ENCODE results near the gene SLC25A42.

SLC25A42 gene

GRCh38 chr19:19054315-19054938, 9.4 kb upstream of the SLC25A42 start:
- Histone ChIP-seq H3K27me3 (no peaks in the 10 kb centered on the region), H3K4me3 (ENCODE audit: low read depth, low read length) (no peak overlapping the region), H3K9me3 (no peaks in the 10 kb centered on the region), H3K36me3 (peaks cover 86% of the 10 kb centered on the region), H3K4me1 (no peaks in the 10 kb centered on the region)
- no peak for TF ChIP-seq CTCF (IDR thresholded peaks at IDR 0.05; ENCODE audit: low read depth, low read length)
- DNase-seq = no peak

DNA sequence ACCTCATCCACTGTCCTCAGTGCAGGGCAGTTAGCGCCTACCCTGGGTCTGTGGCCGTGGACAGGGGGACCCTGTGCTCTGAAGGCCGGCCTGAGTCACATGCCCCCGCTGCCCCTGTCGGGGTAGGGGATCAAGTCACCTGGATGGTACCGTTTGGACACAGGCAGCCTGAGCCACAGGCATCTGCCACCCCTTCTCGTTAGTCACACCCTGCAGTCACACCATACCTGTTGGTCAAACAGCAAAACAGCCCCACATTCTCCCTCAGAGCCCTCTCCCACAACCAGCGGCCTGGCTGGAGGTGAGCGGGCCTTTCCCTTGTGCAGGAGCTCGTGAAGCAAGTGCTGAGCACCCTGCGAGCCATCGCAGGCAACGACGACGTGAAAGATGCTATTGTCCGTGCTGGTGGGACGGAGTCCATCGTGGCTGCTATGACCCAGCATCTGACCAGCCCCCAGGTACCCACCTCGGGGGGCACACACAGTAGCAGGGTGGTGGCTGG, 8.8 kb upstream of the SLC25A42 start:
- no peaks in the 10 kb centered on the region for H3K27me3 ChIP-seq
- no peaks in the 10 kb centered on the region for H3K4me1 ChIP-seq
- no peak for DNase-seq
- peaks cover 86% of the 10 kb centered on the region for H3K36me3 ChIP-seq
- no peak for TF ChIP-seq CTCF (IDR thresholded peaks at IDR 0.05; ENCODE audit: low read depth, low read length)
- no peaks in the 10 kb centered on the region for H3K9me3 ChIP-seq
- H3K4me3 ChIP-seq (ENCODE audit: low read depth, low read length) = no peak overlapping the region

DNA sequence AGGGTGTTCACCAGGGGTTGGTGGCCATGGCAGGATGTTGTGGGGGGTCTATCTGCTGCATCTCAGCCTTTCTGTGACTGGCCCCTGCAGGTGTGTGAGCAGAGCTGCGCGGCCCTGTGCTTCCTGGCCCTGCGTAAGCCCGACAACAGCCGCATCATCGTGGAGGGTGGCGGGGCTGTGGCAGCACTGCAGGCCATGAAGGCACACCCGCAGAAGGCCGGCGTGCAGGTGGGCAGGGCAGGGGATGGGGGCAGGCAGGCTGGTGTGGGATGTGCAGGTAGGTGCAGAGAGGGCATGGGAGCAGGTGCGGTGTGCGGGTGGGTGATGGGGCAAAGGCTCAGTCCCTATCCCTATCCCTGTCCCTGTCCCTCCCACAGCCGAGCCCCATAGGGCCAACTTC, 8.1 kb upstream of the SLC25A42 start:
- Histone ChIP-seq H3K4me3 (ENCODE audit: low read depth, low read length) (no peak overlapping the region), H3K36me3 (peaks cover 78% of the 10 kb centered on the region), H3K9me3 (no peaks in the 10 kb centered on the region), H3K27me3 (no peaks in the 10 kb centered on the region), H3K4me1 (no peaks in the 10 kb centered on the region)
- DNase-seq = no peak
- no peak for TF ChIP-seq CTCF (IDR thresholded peaks at IDR 0.05; ENCODE audit: low read depth, low read length)

GRCh38 chr19:19056636-19057275, 7.0 kb upstream of the SLC25A42 start:
- Histone ChIP-seq H3K4me3 (ENCODE audit: low read depth, low read length) (no peak overlapping the region), H3K36me3 (peaks cover 70% of the 10 kb centered on the region), H3K9me3 (no peaks in the 10 kb centered on the region), H3K4me1 (no peaks in the 10 kb centered on the region), H3K27me3 (no peaks in the 10 kb centered on the region)
- TF ChIP-seq CTCF (IDR thresholded peaks at IDR 0.05; ENCODE audit: low read depth, low read length) = no peak
- no peak for DNase-seq

- DNase-seq = no peak
- Histone ChIP-seq H3K4me3 (ENCODE audit: low read depth, low read length) (no peak overlapping the region), H3K4me1 (no peaks in the 10 kb centered on the region), H3K27me3 (no peaks in the 10 kb centered on the region), H3K9me3 (no peaks in the 10 kb centered on the region), H3K36me3 (peaks cover 68% of the 10 kb centered on the region)
- TF ChIP-seq CTCF (IDR thresholded peaks at IDR 0.05; ENCODE audit: low read depth, low read length) = no peak
Observed at GRCh38 chr19:19057317-19057716, 6.5 kb upstream of the SLC25A42 start.

DNA sequence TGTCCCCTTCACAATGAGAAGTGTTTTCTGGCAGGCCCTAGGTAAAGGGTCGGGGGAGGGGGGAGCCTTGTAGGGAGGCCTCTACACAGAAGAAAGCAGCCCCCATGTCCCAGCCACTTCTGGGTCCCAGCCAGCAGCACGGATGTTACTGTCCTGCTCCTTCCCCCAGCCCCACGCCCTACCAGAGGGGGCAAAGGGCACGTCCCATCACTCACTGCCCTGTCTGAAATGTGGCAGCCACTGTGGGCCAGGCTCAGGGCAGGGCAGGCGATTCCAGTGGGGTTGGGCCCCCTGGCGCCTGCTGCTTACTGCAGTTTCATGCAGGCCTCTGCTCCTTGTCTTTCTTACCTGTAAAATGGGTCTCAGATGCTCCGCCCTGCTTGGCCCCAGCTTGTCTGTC, 6.1 kb upstream of the SLC25A42 start:
- Histone ChIP-seq H3K36me3 (peaks cover 64% of the 10 kb centered on the region), H3K27me3 (no peaks in the 10 kb centered on the region), H3K4me1 (no peaks in the 10 kb centered on the region), H3K9me3 (no peaks in the 10 kb centered on the region), H3K4me3 (ENCODE audit: low read depth, low read length) (no peak overlapping the region)
- TF ChIP-seq CTCF (IDR thresholded peaks at IDR 0.05; ENCODE audit: low read depth, low read length) = no peak
- no peak for DNase-seq
